CD4-positive, alpha-beta T cell treated with Interleukin-15 for 4 hours (primary cell): ENCODE results near the gene RPRD1B.
"Not testable (repeated sequence)": the region's sequence is repeated elsewhere in the genome, so short reads cannot be mapped to it uniquely, and the experiment has no call there.

Source experiments
- DNase-seq: peaks from one replicate; pipeline ENCODE4 v3.0.0-alpha.2; 2020; ENCODE audit warnings: low spot score

Gene RPRD1B

GRCh38 chr20:38104285-38104684 is 70.7 kb downstream of the RPRD1B start:
- DNase-seq: no peak

- DNase-seq: no peak
Measured at GRCh38 chr20:38106461-38106860, 72.9 kb downstream of the RPRD1B start.

DNA sequence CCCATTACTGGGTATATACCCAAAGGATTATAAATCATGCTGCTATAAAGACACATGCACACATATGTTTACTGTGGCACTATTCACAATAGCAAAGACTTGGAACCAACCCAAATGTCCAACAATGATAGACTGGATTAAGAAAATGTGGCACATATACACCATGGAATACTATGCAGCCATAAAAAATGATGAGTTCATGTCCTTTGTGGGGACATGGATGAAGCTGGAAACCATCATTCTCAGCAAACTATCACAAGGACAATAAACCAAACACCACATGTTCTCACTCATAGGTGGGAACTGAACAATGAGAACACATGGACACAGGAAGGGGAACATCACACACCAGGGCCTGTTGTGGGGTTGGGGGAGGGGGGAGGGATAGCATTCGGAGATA is 73.8 kb downstream of the RPRD1B start:
- DNase-seq: not testable (repeated sequence)

- DNase-seq: not testable (repeated sequence)
Measured at GRCh38 chr20:38107916-38108315, 74.4 kb downstream of the RPRD1B start.

- DNase-seq: no peak
Measured at GRCh38 chr20:38108438-38108985, 75.0 kb downstream of the RPRD1B start.

DNA sequence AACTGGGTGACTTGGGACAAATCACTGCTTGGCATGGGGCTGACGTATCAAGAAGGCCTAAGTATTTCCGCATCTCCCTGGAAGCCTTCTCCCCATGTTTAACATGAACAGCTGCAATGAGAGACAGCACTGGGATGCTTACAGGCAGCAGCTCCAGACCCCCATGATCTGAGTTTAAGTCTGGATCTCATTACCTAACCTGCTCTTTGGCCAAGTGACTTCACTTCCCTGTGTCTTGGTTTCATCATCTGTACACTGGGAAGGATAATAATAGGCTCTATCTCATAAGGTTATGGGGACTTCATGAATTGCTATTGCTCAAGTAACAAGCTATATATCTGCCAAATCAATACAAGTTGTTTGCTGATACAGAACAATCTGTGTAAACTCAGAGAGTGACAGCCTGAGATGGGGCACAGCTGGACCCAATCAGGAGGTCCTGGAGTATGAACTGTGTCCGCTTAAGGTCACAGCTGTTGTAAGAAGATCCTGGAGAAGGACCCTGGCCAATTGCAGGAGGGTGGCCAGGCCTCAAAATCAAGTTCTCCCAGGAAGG is 75.5 kb downstream of the RPRD1B start:
- no peak for DNase-seq

DNA sequence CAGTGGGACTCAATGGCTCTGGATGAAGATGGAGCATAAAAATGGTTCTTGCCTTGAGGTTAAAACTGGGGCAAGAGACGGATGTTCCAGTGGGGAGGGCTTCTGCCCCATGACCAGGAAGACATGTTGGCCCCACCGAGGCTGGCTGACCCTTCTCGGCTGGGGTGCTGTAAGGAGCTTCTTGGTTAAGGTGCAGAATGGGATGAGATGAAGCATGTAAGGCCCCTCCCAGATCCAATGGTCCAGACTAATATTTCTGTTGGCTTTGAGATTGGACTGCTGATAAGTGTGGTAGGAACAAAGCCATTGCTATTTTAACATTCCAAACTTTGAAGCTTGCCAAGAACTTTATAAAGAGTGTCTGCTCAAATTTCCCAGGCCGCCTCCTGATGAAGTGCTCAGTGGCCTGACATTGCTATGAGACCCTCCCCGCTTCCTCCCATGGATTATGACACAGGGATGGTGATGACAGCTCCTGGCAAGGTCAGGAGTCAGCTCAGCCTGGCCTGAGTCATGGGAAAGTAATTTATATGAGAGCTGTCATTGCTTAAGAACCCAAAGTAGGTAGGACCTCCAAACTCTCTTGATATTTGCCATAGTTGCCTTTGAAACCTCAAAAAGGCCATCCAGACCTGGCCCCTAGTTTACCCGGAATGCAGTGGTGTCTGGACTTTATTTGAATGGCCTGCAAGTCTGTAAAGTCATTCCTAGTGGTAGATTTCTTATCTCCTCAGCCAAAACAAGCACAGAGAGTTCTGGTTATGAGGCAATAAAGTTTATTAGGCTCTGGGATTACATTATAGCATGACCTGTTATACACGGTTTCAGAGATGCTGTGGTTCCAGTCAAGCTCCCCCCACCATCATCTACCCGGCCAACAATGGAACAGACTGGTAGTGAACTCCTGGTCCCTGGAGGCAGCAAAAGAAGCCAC is 76.3 kb downstream of the RPRD1B start:
- DNase-seq: no peak

- DNase-seq: no peak
Measured at GRCh38 chr20:38110525-38111178, 77.1 kb downstream of the RPRD1B start.

DNA sequence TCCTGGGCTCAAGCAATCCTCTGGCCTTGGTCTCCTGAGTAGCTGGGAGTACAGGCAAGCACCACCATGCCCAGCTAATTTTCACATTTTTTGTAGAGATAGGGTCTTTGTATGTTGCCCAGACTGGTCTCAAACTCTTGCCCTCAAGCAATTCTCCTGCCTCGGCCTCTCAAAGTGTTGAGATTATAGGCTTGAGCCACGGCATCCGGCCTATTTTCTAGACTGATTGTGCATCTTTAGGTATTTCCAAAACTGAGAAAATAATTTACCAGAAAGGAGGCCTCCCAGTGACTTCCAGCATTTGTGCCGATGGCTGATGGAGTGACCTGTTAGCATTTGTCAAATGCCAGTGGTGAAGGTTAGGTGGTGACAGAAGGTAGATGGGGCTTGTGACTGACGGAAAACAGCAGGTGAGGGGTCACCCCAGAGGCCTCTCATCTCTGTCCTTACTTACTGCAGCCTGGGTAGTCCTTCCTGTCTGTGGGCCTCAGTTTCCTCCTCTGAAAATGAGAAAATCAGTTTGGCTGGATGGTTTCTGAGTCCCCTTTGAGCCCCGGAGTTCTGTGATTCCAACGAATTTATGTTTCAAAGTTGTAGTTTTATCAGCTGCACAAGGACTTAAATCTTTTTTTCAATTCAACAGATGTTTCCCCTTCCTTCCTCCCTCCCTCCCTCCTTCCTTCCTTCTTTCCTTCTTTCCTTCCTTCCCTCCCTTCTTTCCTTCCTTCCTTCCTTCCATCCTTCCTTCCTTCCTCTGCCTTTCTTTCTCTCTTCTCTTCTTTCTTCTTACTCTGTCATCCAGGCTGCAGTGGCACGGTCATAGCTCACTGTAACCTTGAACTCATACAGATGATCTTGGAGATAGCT is 78.1 kb downstream of the RPRD1B start:
- no peak for DNase-seq

GRCh38 chr20:38112261-38112929 is 78.8 kb downstream of the RPRD1B start:
- DNase-seq: no peak

DNA sequence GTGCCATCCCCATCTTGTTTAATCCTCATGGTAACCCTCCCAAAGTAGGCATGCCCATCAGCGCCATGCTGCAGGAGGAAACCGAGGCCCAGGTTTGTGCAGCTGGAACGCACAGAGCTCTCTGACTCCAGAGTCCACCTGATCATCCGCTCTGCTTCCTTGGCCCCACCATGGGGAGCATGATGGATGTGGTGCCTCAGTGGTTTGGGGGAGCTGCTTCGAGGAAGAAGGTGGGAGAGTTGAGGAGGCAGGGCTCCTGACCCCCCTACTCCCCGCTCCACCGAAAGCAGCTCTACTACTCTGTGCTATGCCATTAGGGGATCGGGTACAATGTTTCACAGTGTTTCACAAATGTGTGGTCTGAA is 79.4 kb downstream of the RPRD1B start:
- DNase-seq: no peak

- DNase-seq: no peak
Measured at GRCh38 chr20:38113401-38114325, 80.1 kb downstream of the RPRD1B start.

DNA sequence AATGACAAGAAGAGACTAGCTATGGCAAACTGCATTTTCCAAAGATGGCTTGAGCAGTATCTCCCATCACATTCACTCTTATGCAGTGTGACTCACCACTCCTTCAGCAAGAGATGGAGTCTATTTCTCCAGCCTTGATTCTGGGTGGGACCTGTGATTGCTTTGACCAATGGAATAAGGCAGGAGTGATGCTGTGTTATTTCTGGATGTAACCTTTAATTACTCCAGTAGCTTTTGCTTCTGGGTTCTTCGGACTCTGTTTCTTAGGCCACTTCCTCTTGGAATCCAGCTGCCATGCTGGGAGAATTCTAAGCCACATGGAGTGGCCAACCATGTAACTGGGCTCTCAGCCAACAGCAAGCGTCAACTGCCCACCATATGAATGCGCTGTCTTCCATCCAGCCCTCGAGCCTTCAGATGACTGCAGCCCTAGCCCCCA is 80.8 kb downstream of the RPRD1B start:
- no peak for DNase-seq

DNA sequence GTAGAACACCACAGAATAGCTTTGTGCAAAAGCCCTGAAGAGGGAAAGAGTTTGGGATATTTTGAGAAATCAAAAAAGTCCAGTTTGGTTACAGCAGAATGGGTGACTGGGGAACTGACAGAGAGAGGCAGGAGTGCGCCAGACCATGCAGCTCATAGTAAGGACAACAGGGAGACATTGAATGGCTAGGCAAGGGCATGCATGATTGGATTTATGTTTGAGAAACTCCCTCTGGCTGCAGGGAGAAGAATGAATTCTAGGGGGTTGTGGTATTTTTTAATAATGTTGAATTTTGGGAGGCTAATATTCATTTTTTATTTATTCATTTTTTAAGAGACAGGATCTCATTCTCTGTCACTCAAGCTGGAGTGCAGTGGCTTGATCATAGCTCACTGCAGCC is 81.7 kb downstream of the RPRD1B start:
- DNase-seq: no peak

GRCh38 chr20:38115896-38116295 is 82.3 kb downstream of the RPRD1B start:
- no peak for DNase-seq

DNA sequence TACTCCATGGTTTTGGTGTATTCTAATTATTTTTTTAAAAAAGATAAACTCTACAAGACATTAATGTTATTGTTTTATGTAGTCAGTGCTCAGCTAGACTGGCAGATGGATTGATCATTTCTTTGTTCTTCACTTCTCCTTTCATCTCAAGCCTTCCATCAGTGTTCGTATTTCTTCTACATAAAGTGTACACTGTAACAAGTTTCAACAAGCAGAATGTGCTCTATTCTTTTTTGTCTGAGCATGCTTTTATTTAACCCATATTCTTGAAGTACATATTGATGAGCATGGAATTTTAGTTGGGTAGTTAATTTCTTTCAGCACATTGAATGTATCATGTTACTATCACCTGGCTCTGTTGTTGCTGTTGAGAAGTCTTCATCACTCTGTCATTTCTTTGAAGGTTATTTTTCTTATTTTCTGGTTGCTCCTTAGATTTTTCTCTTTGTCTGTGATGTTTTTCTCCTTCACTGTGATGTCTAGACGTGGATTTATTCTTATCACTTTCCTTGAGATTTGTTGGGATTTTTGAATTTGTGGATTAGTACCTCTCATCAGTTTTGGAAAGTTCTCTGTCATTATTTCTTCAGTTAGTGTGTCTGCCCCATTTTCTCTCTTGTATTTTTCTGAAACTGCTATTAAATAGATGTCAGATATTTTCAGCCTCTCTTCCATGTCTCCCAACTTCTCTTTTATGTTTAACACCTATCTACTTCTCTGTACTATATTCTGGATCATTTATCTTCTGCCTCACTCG is 83.0 kb downstream of the RPRD1B start:
- no peak for DNase-seq

- DNase-seq: no peak
Measured at GRCh38 chr20:38117205-38117604, 83.7 kb downstream of the RPRD1B start.

GRCh38 chr20:38117635-38118034 is 84.1 kb downstream of the RPRD1B start:
- DNase-seq: no peak

DNA sequence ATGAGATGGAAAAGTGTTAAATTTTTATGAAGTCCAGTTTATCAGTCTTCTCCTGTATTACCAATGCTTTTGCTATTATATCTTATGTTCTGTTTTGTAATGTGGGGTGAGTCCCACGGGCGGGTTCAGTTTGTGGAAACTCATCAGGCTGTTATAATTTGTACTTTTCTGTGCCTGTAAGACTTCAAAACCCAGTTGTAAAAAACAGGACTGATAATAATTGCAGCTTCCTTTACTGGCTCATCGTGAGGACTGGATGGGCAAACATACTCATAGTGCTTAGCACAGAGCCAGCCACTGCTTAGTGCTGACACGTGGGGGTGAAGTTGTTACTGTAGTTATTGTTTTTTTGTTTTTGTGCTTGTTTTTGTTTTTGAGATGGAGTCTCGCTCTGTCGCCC is 85.9 kb downstream of the RPRD1B start:
- no peak for DNase-seq
